Measurements from ENCODE around the gene JPH2.

JPH2 gene

DNA sequence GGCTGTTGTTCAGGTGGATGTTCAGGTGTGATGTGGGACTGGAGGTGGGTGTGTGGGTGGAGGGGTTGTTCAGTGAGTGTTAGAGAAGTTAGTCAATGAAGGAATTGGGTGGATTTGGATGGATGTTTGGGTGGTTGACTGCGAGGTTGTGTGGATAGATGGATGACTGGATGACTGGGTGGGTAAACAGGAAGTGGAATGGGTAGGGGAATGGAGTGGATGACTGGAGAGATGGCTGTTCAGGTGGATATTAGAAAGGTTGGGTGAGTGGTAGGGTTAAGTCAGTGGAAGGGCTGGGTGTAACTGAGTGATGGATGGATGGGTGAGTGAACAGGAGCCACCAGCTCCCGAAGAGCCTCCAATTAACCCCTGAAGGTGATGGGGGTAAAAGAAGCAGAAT lies 27.9 kb downstream of the JPH2 start:
- H3K9me3 ChIP-seq (replicated peaks; ENCODE audit: insufficient read depth, low read length): no peaks in the 10 kb centered on the region
- no peak for TF ChIP-seq EZH2 (optimal IDR thresholded peaks at IDR 0.05; ENCODE audit: low read depth, low read length)
- no peak for TF ChIP-seq EZH2phosphoT487 (IDR thresholded peaks at IDR 0.05; ENCODE audit: low read length)
- TF ChIP-seq, protein P1, sequence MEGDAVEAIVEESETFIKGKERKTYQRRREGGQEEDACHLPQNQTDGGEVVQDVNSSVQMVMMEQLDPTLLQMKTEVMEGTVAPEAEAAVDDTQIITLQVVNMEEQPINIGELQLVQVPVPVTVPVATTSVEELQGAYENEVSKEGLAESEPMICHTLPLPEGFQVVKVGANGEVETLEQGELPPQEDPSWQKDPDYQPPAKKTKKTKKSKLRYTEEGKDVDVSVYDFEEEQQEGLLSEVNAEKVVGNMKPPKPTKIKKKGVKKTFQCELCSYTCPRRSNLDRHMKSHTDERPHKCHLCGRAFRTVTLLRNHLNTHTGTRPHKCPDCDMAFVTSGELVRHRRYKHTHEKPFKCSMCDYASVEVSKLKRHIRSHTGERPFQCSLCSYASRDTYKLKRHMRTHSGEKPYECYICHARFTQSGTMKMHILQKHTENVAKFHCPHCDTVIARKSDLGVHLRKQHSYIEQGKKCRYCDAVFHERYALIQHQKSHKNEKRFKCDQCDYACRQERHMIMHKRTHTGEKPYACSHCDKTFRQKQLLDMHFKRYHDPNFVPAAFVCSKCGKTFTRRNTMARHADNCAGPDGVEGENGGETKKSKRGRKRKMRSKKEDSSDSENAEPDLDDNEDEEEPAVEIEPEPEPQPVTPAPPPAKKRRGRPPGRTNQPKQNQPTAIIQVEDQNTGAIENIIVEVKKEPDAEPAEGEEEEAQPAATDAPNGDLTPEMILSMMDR (IDR thresholded peaks at IDR 0.05; ENCODE audit: low read length): no peak

DNA sequence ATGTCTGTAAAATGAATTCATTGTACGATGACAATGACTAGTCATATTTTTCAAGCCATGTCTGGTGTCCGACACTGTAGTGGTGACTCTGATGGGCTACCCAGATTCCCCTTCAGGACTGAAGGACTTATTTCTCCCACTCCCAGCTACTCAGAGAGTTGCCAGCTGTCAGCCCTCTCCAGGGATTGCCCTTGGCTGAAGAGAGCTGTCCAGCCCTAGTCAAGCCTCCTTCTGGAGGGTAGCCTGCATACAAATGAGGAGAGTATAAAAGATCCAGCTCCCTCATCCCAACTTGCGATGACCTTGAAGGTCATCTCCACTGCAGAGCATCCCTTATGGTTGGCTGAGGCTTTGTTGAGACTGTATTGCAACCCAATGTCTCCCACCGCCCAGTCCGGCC lies 29.9 kb downstream of the JPH2 start:
- Histone ChIP-seq H3K4me3 (ENCODE audit: low read length) (no peak overlapping the region), H3K9me2 (replicated peaks; ENCODE audit: insufficient read depth, low read length) (no peaks in the 10 kb centered on the region), H4K20me1 (ENCODE audit: insufficient read depth, low read length) (no peaks in the 10 kb centered on the region), H3K27me3 (replicated peaks; ENCODE audit: insufficient read depth, low read length) (peaks cover 7% of the 10 kb centered on the region; the same call in 1 of the 2 replicates), H3F3A (ENCODE audit: insufficient read depth, low read length) (no peaks in the 10 kb centered on the region), H3K9me3 (replicated peaks; ENCODE audit: insufficient read depth, low read length) (no peaks in the 10 kb centered on the region), H3K79me2 (ENCODE audit: low read length) (no peaks in the 10 kb centered on the region), H3K4me1 (ENCODE audit: low read length) (no peaks in the 10 kb centered on the region), H3K4me2 (ENCODE audit: low read depth, low read length) (no peak overlapping the region), H3K9ac (ENCODE audit: low read length) (no peak overlapping the region), H2AFZ (ENCODE audit: low read length) (no peak overlapping the region), H3K27ac (ENCODE audit: low read length) (no peak overlapping the region), H3K36me3 (replicated peaks; ENCODE audit: insufficient read depth, low read length) (no peaks in the 10 kb centered on the region)
- no peak for TF ChIP-seq EZH2 (optimal IDR thresholded peaks at IDR 0.05; ENCODE audit: low read depth, low read length)
- TF ChIP-seq, protein P1 (IDR thresholded peaks at IDR 0.05; ENCODE audit: low read length): no peak
- TF ChIP-seq EZH2phosphoT487 (IDR thresholded peaks at IDR 0.05; ENCODE audit: low read length): no peak
- DNase-seq: no peak

More for the DNA sequence above, 27.9 kb downstream of the JPH2 start:
- peaks cover 7% of the 10 kb centered on the region; the same call in 1 of the 2 replicates for H3K27me3 ChIP-seq (replicated peaks; ENCODE audit: insufficient read depth, low read length)
- no peaks in the 10 kb centered on the region for H4K20me1 ChIP-seq (ENCODE audit: insufficient read depth, low read length)
- H3K4me2 ChIP-seq (ENCODE audit: low read depth, low read length): no peak overlapping the region
- H3F3A ChIP-seq (ENCODE audit: insufficient read depth, low read length): no peaks in the 10 kb centered on the region
- H3K9me2 ChIP-seq (replicated peaks; ENCODE audit: insufficient read depth, low read length): no peaks in the 10 kb centered on the region
- no peak overlapping the region for H3K9ac ChIP-seq (ENCODE audit: low read length)
- no peaks in the 10 kb centered on the region for H3K4me1 ChIP-seq (ENCODE audit: low read length)
- no peaks in the 10 kb centered on the region for H3K79me2 ChIP-seq (ENCODE audit: low read length)
- no peak overlapping the region for H3K4me3 ChIP-seq (ENCODE audit: low read length)
- no peak for DNase-seq
- no peaks in the 10 kb centered on the region for H3K36me3 ChIP-seq (replicated peaks; ENCODE audit: insufficient read depth, low read length)
- no peak overlapping the region for H3K27ac ChIP-seq (ENCODE audit: low read length)
- H2AFZ ChIP-seq (ENCODE audit: low read length): no peak overlapping the region

DNA sequence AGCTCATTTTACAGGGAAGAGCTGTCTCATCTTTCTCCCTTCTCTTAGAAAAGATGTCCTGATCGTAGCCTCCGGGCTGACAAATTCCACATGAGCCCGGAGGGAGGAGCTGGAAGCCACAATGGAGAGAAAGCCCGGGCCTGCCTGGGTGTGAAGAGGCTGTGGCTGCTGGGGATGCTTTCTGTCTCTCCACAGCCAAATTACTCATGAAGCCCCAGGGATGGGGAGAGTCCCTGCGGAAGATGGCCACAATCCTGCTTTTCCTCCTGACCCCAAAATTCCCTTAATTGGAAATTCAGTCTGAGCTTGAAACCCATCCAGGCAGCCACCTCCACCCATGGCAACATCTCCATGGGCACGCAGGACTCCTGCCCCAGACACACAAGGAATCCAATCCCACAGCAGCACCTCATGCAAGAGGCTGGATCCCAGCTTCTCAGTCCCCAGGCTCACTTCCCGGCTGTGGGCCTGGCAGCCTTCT lies 32.4 kb downstream of the JPH2 start:
- no peak for TF ChIP-seq EZH2 (optimal IDR thresholded peaks at IDR 0.05; ENCODE audit: low read depth, low read length)
- TF ChIP-seq, protein P1 (IDR thresholded peaks at IDR 0.05; ENCODE audit: low read length): no peak
- no peak for TF ChIP-seq EZH2phosphoT487 (IDR thresholded peaks at IDR 0.05; ENCODE audit: low read length)
- H3K4me1 ChIP-seq (ENCODE audit: low read length): no peaks in the 10 kb centered on the region
- H3K4me3 ChIP-seq (ENCODE audit: low read length): no peak overlapping the region
- no peak overlapping the region for H3K27ac ChIP-seq (ENCODE audit: low read length)
- no peaks in the 10 kb centered on the region for H3K9me3 ChIP-seq (replicated peaks; ENCODE audit: insufficient read depth, low read length)
- DNase-seq: no peak
- H3K4me2 ChIP-seq (ENCODE audit: low read depth, low read length): no peak overlapping the region
- no peaks in the 10 kb centered on the region for H4K20me1 ChIP-seq (ENCODE audit: insufficient read depth, low read length)
- H3F3A ChIP-seq (ENCODE audit: insufficient read depth, low read length): no peaks in the 10 kb centered on the region
- no peak overlapping the region for H3K9ac ChIP-seq (ENCODE audit: low read length)
- peaks cover 7% of the 10 kb centered on the region; the same call in 1 of the 2 replicates for H3K27me3 ChIP-seq (replicated peaks; ENCODE audit: insufficient read depth, low read length)
- no peak overlapping the region for H2AFZ ChIP-seq (ENCODE audit: low read length)
- H3K79me2 ChIP-seq (ENCODE audit: low read length): no peaks in the 10 kb centered on the region
- no peaks in the 10 kb centered on the region for H3K36me3 ChIP-seq (replicated peaks; ENCODE audit: insufficient read depth, low read length)
- H3K9me2 ChIP-seq (replicated peaks; ENCODE audit: insufficient read depth, low read length): no peaks in the 10 kb centered on the region
